Measurements from ENCODE around the gene AMZ1.
"Not testable (repeated sequence)": the region's sequence is repeated elsewhere in the genome, so short reads cannot be mapped to it uniquely, and the experiment has no call there.

The AMZ1 gene

DNA sequence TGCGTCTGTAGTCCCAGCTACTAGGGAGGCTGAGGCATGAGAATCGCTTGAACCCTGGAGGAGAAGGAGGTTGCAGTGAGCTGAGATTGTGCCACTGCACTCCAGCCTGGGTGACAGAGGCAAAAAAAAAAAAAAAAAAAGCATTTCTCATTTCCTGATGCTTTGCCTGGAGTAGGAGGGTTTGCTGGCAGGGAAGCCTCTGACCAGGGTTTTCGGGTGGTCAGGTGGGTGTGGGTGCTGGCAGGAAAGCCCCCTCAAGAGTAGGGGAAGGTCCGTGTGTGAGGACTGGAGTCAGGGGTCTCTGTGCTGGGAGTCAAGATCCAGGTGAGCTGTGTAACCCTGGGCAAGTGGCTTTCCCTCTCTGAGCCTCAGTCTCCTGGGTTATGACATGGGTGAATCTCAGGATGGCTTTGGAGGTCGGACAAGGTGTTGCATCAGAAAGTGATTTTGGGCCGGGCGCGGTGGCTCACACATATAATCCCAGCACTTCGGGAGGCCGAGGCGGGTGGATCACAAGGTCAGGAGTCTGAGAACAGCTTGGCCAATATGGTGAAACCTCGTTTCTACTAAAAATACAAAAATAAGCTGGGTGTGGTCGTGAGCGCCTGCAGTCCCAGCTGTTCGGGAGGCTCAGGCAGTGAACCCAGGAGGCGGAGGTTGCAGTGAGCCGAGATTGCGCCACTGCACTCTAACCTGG, 3.2 kb downstream of the AMZ1 start:
- DNase-seq (ENCODE audit: low read depth, low spot score): no peak

DNA sequence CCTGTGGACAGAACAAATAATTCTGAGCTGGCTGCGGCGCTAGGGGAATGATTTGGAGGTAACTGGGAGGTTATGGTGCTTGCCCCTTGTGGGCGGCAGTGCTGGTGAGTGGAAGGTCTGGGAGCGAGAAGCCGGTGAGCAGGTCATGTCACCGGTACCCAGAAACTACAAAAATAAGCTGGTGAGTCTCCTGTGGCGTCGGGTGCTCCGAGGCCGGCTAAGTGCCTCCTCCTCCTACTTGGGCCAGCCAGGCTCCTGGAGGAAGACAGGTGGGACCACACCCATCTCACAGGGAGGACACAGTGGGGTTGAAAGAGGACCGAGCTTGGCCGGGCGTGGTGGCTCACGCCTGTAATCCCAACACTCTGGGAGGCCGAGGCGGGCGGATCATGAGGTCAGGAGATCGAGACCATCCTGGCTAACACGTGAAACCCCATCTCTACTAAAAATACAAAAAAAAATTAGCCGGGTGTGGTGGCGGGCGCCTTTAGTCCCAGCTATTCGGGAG, 4.0 kb downstream of the AMZ1 start:
- not testable (repeated sequence) for DNase-seq (ENCODE audit: low read depth, low spot score)

DNA sequence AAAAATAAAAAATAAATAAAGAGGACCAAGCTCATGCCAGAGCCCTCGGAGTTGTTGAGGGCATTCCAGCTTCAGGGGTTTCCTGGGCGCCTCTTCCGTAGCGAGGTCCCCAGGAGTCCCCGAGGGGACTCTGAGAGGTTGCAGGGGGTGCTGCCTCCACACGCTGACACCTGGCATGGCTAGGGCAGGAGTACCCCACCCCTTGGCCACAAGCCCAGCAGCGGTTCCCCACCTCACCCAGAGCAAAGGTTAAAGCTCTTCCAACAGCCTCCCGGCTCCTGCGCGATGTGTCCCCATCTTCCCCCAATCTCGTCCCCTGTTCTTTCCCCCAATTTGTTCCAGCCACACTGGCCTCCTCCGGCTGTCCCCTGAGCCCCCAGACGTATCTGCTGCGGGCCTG, 4.5 kb downstream of the AMZ1 start:
- no peak for DNase-seq (ENCODE audit: low read depth, low spot score)

DNA sequence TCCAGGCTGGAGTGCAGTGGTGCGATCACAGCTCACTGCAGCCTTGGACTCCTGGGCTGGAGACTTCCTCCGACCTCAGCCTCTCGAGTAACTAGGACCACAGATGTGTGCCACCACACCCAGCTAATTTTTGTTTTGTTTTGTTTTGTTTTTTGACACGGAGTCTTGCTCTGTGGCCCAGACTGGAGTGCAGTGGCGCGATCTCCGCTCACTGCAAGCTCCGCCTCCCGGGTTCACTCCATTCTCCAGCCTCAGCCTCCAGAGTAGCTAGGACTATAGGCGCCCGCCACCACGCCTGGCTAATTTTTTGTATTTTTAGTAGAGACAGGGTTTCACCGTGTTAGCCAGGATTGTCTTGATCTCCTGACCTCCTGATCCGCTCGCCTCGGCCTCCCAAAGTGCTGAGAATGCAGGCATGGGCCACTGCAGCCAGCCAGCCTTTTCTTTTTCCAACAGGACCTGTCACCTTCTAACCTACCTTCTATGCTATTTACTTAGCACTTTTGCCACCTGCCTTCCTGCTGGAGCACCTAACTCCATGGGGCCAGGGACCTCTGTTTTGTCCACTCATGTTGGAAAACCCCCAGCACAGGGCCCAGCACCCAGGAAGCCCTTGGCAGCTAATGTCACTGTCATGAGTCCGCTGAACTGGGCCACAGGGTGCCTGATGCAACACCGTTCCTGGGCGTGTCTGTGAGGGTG, 5.6 kb downstream of the AMZ1 start:
- not testable (repeated sequence) for DNase-seq (ENCODE audit: low read depth, low spot score)

DNA sequence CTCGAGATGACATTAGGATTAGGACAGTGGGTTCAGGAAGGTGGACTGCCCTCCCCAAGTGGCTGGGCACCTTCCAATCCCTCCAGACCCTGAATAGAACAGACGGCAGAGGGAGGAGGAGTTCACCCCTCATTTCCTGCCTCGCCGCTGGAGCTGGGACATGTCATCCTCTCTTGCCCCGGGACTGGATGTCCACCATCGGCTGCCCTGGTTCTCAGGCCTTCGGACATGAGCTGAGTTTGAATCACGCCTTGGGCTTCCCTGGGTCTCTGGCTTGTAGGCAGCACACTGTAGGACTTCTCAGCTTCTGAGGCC, 6.1 kb downstream of the AMZ1 start:
- not testable (repeated sequence) for DNase-seq (ENCODE audit: low read depth, low spot score)

DNA sequence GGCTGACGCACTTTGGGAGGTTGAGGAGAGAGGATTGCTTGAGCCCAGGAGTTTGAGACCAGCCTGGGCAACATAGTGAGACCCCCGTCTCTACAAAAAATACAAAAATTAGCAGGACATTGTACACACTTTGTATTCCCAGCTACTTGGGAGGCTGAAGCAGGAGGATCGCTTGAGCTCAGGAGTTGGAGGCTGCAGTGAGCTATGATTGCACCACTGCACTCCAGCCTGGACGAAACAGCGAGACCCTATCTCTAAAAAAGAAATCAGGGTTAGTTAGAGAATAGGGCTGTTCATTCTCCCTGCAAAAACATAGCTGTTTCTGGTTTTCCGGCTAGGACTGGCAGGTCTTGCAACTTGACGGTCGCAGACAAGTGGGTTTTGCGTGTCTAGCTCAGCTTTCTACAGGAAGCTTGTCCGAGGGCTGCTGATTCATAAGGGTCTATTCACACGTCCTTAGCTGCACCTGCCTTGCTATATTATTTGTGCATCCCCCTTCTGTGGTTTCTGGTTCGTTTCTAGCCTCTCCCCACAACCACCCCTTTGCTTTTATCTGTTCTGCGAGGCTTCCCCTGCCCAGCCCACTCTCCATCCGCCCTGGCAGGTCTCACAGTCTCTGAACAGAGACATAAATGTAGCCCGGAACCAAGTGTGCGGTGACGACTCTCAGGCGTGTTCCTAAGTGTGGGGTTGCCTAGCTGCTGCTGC, 10.7 kb downstream of the AMZ1 start:
- peak; percentile 34 for DNase-seq (ENCODE audit: low read depth, low spot score)

DNA sequence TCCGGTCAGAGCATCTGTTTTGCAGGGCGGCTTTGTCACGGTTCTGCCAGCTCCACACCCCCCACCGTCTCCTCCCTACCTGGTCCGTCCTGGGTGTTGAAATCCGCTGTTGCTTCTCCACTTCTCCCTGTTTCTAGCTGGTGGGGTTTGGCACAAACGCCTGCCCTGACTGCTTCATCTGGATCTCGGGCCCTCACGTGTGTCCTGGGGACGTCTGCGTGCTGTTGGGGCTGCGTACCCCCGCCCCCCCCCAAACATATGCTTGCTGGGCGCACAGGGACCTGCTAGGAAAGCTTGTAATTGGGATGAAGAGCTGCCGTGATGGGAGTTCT, 11.3 kb downstream of the AMZ1 start:
- no peak for DNase-seq (ENCODE audit: low read depth, low spot score)

DNA sequence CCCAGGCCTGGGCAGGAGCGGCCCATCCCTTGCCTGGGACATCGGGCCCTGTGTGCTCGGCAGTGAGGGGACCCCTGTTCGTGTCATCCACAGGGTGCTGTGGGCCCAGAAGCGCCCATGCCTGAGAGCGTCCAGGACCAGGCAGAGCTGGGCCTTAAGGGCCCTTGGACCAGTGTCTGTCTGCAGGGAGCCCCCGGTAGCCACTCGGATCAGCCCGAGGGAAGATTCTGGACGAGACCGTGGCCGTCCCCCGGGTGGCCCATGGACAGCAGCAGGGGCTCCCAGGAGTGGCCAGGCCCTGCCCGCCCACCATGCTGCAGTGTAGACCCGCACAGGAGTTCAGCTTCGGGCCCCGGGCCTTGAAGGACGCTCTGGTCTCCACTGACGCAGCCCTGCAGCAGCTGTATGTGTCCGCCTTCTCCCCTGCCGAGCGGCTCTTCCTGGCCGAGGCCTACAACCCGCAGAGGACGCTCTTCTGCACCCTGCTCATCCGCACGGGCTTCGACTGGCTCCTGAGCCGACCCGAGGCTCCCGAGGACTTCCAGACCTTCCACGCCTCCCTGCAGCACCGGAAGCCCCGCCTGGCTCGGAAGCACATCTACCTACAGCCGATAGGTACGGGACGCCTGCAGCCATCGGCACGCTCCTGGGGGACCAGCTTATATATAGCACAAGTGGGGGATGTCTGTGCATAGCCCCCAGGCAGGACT, 12.3 kb downstream of the AMZ1 start:
- no peak for DNase-seq (ENCODE audit: low read depth, low spot score)

DNA sequence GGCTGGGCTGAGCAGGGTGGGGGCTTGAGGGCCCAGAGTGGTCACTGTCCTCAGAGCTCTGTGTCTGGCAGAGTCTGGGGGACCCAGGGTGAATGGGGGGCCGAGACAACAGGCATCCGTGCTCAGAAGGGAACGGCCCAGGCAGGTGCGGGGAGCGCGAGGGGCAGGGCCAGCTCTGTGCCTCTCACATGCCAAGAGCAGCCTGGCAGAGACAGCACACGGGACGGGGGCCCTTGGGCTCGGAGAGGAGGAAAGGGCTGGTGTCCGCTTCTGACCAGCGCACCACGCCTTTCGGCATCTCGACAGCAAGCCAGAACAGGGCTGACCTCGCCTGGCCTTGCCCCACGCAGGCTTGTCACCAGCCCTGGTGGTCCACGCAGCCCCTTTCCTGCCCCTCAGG, 13.4 kb downstream of the AMZ1 start:
- DNase-seq (ENCODE audit: low read depth, low spot score): no peak

DNA sequence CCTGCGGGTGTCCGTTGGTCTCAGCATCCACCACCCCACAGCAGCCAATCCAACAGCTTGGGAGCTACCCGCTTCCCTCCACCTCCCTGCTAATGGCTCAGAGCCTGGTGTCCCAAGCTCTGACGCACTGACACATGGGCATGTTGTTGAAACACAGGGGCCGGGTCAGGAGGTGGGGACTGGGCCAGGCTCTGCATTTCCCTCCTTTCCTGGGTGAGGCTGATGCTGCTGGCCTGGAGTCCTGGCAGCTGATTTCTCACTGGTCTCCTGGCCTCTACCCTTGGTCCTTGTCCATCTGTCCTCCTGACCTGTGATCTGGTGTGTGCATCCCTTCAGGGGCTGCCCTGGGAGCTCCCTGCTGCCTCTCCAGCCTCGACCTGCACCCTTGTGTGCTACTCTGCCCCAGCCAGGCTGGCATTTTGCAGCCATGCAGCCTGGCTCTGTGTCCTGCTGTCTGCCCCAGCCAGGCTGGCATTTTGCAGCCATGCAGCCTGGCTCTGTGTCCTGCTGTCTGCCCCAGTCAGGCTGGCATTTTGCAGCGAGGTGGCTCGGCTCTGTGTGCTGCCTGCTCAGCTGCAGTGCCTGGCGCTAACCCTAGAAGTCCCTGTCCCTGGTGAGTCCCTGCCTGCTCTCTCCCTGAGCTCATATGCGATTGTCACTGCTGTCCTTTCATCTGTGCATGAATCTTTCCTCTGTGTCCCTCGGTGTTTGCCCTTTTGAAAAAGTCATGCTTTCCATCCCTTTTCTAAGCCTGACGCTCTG, 14.0 kb downstream of the AMZ1 start:
- no peak for DNase-seq (ENCODE audit: low read depth, low spot score)

DNA sequence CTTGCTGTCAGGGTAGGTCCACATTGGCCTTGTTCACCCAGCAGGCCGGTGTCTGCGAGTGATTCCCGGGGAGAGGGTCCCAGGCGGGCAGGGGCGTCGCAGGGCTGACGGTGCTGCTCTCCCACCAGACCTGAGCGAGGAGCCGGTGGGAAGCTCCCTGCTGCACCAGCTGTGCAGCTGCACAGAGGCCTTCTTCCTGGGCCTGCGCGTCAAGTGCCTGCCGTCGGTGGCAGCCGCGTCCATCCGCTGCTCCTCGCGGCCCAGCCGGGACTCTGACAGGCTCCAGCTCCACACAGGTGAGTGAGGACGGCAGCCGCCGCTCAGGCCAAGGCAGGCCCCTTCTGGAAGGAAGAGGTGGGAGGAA, 14.6 kb downstream of the AMZ1 start:
- no peak for DNase-seq (ENCODE audit: low read depth, low spot score)

DNA sequence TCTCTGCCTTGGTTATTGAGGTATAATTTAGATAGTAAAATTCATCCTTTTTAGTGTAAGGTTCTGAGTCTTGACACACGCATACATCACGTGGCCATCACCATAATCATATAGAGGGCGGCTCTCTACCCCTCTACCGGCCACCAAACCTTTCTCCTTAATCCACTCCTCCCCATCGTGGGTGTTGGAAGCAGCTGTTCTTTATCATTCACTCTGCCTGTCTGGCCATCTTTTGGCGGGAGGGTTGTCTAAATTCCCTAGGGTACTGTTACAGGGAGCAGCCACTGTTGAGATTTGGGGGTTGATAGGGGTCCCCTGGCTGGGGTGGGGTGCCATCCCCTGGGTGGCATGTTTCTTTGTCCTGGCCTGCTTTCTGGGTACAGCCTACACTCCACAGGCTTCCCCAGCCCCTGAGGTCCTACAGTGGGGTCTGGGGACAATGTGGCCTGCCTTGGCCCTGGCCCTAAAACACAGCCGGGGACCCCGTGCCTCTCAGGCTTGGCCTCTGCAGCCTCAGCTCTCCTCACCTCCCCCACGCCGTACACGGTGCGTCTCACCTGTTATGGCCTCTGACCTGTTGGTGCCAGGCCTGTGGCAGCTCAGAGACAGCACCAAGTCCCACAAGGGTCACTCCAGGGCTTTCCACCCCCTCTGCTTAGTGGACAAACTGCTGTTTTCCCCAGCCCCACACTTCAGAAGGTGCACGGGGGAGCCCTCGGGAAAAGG, 17.5 kb downstream of the AMZ1 start:
- DNase-seq (ENCODE audit: low read depth, low spot score): no peak

DNA sequence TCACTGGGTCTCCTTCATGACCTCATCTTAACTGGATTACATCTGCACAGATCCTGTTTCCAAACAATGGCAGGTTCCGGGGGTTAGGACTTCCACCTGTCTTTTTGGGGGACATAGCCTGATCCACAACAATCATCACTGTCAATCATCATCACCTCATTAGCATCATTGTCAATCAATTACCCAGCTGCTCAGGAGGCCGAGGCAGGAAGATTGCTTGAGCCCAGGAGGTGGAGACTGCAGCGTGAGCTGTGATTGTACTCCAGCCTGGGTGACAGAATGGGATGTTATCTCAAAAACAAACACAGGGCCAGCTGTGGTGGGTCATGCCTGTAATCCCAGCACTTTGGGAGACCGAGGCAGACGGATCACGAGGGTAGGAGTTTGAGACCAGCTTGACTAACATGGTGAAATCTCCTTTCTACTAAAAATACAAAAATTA, 18.7 kb downstream of the AMZ1 start:
- DNase-seq (ENCODE audit: low read depth, low spot score): no peak

DNA sequence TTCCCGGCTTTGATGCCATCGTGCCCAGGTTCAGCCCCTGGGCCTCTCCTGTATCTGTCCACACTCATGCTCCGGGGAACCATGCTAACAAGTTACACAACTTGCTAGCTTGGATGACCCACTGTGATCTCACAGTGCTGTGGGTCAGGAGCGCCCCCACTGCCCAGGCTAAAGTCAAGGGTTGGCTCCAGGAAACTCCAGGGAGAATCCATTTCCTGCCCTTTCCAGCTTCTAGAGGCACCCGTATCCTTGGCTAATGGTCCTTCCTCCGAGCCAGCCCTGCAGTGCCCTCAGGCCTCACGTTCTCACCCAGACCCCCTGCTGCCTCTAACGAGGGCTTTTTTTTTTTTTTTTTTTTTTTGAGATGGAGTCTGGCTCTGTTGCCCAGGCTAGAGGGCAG, 19.5 kb downstream of the AMZ1 start:
- DNase-seq (ENCODE audit: low read depth, low spot score): no peak

DNA sequence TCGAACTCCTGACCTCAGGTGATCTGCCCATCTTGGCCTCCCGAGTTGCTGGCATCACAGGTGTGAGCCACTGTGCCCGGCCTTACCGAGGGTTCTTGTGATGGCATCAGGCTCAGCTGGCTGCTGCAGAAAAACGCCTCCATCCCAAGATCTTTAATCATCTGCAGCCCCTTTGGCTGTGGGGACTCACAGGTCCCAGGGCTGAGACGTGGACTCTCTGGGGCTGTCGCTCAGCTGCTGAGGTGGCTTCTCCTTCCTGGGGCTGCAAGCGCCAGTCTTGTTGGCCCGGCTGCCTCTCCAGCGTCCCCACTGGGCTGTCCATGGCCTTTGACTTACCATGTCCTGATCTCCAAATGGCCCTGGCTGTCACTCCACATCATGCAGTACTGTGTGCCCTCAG, 20.0 kb downstream of the AMZ1 start:
- no peak for DNase-seq (ENCODE audit: low read depth, low spot score)

DNA sequence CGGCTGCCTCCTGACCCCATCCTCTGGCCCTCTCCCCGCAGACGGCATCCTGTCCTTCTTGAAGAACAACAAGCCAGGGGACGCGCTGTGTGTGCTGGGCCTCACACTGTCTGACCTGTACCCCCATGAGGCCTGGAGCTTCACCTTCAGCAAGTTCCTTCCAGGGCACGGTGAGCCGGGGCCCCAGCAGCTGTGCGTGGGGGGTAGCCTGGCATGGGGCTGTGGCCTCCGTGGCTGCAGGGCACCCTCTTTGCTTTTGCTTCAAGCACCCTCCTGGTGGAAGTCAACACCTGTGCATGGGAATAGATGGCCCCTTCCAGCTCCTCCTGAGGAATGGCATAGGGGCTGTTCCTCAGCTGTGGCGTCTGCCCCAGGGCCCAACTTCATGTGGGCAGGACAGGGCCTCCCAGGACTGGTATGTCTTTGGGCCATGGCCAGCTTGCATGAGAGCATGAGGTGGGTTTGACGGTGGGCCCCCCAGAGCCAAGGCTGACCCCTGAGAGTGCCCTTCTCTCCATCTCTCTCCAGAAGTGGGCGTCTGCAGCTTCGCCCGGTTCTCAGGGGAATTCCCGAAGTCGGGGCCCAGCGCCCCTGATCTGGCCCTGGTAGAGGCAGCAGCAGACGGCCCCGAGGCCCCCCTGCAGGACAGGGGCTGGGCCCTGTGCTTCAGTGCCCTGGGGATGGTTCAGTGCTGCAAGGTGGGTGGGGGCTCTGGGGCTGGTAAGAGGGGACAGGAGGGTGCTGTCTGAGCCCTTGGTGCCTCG, 20.7 kb downstream of the AMZ1 start:
- DNase-seq (ENCODE audit: low read depth, low spot score): no peak

DNA sequence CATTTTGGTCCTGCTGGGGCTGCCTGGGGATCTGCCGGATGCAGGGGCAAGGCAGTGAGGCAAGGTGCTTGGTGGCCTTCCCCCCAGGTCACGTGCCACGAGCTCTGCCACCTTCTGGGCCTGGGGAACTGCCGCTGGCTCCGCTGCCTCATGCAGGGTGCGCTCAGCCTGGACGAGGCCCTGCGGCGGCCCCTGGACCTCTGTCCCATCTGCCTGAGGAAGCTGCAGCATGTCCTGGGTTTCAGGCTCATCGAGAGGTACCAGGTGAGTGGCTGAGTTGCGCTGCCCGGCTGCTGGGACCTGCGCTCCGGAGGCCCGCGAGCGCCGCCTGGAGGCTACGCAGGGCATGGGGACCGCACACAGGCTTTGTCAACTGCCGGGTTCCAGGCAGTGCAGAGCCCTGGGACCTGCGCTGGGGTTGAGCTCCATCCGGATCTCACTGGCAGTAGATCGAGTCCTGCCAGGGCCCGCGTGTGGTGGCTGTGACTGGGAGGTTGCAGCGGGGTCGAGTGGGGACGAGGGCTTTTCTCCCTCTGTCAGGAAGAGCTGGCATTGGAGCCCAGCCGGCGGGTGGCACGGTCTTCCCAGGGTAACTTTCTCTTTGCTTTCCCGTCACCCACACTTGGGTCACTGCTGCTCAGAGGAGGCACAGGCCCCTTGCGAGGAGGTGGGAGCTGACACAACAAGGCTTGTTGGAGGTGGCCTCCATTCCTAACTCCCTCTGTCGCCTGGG, 21.7 kb downstream of the AMZ1 start:
- peak; percentile 54 for DNase-seq (ENCODE audit: low read depth, low spot score)

DNA sequence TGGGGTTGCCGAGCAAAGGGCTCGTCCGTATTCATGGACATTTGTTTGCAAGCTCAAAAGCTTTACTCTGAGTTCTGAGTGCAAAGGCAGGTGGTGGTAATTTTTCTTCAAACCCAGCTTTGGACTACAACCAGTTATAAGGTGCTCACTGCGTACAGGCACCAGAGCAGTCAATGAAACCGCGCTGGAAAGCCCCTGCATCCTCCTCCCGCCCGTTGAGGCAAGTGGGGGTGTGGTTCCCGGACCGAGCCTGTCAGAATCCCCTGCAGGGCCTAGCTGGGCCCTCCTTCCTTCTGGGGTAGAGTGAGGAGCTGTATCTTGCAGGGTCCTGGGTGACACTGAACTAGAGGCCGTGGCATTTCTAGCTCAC, 22.3 kb downstream of the AMZ1 start:
- DNase-seq (ENCODE audit: low read depth, low spot score): peak; percentile 43

DNA sequence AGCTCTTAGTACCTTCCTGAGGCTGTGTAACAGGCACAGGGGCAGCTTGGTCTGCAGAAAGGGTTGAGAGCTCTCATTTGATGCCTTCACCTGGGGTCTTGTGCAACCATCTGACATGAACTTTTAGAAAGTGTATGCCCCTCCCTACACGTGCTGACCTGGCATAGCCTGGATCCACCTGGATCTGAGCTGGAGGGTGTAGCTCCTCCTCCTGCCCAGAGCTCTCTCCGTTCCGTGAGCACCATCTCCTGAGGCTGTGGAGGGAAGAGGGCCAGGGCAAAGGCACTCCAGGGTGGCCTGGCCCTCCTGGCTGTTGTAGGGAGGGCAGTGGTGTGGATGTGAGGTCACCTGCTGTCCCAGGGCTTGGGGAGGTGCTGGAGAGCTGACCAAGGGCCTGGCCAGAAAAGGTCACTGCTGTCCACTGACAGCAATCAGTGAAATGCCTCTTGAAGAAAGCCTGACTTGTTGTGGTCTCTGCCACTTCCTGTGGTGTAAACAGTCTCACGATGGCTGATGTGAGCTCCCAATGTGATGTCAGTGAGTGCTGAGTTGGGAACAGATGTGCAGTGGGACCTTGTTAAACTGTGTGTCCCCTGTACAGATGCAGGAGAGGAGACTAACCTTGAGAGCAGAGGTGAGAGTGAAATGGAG, 23.0 kb downstream of the AMZ1 start:
- peak; percentile 26 for DNase-seq (ENCODE audit: low read depth, low spot score)
